Measurements from ENCODE around the gene HOXB3.

The HOXB3 gene

GRCh38 chr17:48561884-48562810, 27.9 kb downstream of the HOXB3 start:
- DNase-seq (ENCODE audit: low read depth in 2 of 2): no peak
- H3K4me3 ChIP-seq (replicated peaks in 1 of 2; ENCODE audit: low read depth in 2 of 2, low read length in 2 of 2): no peak overlapping the region
- TF ChIP-seq, protein P1, sequence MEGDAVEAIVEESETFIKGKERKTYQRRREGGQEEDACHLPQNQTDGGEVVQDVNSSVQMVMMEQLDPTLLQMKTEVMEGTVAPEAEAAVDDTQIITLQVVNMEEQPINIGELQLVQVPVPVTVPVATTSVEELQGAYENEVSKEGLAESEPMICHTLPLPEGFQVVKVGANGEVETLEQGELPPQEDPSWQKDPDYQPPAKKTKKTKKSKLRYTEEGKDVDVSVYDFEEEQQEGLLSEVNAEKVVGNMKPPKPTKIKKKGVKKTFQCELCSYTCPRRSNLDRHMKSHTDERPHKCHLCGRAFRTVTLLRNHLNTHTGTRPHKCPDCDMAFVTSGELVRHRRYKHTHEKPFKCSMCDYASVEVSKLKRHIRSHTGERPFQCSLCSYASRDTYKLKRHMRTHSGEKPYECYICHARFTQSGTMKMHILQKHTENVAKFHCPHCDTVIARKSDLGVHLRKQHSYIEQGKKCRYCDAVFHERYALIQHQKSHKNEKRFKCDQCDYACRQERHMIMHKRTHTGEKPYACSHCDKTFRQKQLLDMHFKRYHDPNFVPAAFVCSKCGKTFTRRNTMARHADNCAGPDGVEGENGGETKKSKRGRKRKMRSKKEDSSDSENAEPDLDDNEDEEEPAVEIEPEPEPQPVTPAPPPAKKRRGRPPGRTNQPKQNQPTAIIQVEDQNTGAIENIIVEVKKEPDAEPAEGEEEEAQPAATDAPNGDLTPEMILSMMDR (IDR thresholded peaks at IDR 0.05; ENCODE audit: low read depth, low read length): peak; percentile 42

- TF ChIP-seq, protein P1 (IDR thresholded peaks at IDR 0.05; ENCODE audit: low read depth, low read length): no peak
- no peak for DNase-seq (ENCODE audit: low read depth in 2 of 2)
- H3K4me3 ChIP-seq (replicated peaks in 1 of 2; ENCODE audit: low read depth in 2 of 2, low read length in 2 of 2): no peak overlapping the region
Observed at GRCh38 chr17:48559840-48560817, 29.9 kb downstream of the HOXB3 start.

GRCh38 chr17:48559122-48559839, 30.8 kb downstream of the HOXB3 start:
- no peak overlapping the region for H3K4me3 ChIP-seq (replicated peaks in 1 of 2; ENCODE audit: low read depth in 2 of 2, low read length in 2 of 2)
- no peak for DNase-seq (ENCODE audit: low read depth in 2 of 2)
- TF ChIP-seq, protein P1 (IDR thresholded peaks at IDR 0.05; ENCODE audit: low read depth, low read length): no peak

DNA sequence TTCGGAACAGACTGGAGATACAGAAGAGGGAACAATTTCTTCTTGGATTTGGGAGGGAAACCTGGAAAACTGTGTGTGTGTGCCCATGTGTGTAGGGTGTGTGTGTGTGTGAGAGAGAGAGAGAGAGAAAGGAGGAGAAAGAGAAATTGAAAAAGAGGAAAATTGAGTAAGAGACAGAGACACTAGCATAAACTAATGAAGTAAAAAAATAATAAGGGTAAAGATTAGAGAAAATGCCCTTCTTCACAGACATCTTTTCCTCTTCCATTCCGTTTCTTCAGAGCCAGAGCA, 31.3 kb downstream of the HOXB3 start:
- TF ChIP-seq, protein P1 (IDR thresholded peaks at IDR 0.05; ENCODE audit: low read depth, low read length): no peak
- H3K4me3 ChIP-seq (replicated peaks in 1 of 2; ENCODE audit: low read depth in 2 of 2, low read length in 2 of 2): no peak overlapping the region
- no peak for DNase-seq (ENCODE audit: low read depth in 2 of 2)

DNA sequence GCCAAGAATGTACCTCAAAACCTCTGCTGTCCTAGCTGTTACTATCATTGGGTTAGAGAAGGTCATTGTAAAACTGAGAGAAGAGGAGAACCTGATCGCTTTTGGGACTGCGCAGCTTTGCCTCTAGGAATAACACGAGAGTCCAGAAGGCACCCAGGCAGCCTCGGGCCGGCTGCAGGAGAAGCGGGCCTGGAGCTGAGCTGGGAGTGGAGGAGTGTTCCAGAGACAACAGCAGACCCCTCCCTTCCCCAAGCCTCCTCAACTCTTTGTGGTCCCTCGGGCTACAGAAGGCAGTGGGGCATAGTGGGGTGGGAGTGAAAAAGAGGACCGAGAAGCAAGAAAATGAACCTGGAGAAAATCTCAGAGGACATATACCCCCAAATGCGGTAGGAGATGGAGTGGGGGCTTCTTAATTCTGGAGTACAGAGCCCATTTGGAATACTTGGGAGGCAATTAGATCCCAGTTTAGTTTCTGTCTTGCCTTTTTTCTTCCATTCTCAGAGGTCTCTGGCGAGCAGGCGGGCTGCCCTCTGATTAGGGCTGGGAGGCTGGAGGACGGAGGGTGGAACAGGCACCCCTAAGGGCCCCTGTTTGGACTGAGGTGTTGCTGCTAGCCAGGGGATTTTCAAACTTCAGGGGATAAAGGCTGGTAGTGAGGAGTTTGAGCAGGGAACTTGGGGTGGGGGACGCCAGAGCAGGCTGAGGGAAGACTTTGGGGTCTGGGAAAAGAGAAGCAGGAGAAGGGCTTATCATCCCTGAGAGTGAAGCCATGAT, 31.8 kb downstream of the HOXB3 start:
- no peak for DNase-seq (ENCODE audit: low read depth in 2 of 2)
- TF ChIP-seq, protein P1 (IDR thresholded peaks at IDR 0.05; ENCODE audit: low read depth, low read length): no peak
- no peak overlapping the region for H3K4me3 ChIP-seq (replicated peaks in 1 of 2; ENCODE audit: low read depth in 2 of 2, low read length in 2 of 2)
